Endothelial cell of umbilical vein (primary cell): Measurements from ENCODE around the gene ERBB4. TPM values are rescaled to one million over a fixed set of nuclear protein-coding genes. Genes with fewer than 3 reads are reported as not detected.

ENCODE experiments used
- BruUV-seq: library from RNA; stranded (reverse); fragments of 400-500 nt; replicated peaks from 2 replicates; lab custom pipeline; 2021; lab: Mats Ljungman, UMichigan
- CTCF ChIA-PET: fragments of 300-600, 350-600 bp; sonication (Branson Sonifier 250); formaldehyde crosslinking; loops from one replicate; lab custom pipeline; 2021; ENCODE audit warnings: antibody characterized with exemption, inconsistent platforms; lab: Charles Lee
- POLR2A ChIA-PET: fragments of 300-600, 350-600 bp; sonication (Branson Sonifier 250); formaldehyde crosslinking; loops from one replicate; lab custom pipeline; 2021; ENCODE audit warnings: antibody characterized with exemption, inconsistent platforms; lab: Charles Lee
- DNase-seq: peaks from one replicate; pipeline ENCODE4 v3.0.0-alpha.2; 2011; ENCODE audit warnings: low read depth, low spot score
- FAIRE-seq: peaks from 2 replicates; lab custom pipeline; 2011; peaks lifted over from hg19 to GRCh38; lab: Jason Lieb, UNC
- H2AFZ ChIP-seq: 2 replicates; pipeline ENCODE4 v1.6.0; 2012; ENCODE audit warnings: low read depth, low read length, control low read depth, inconsistent platforms
- H3K27ac ChIP-seq: 2 replicates; pipeline ENCODE4 v1.5.1; 2011; ENCODE audit warnings: low read depth, mild to moderate bottlenecking, control low read depth, low read length, moderate library complexity; ENCODE audit not compliant: insufficient read depth
- H3K27me3 ChIP-seq, 2 experiments: 2 replicates each; pipeline versions ENCODE4 v1.6.0 to v1.6.1; 2011; ENCODE audit warnings: low read length in 2 of 2, mixed read lengths in 1 of 2; ENCODE audit not compliant: control insufficient read depth in 2 of 2, insufficient read depth in 2 of 2
- H3K36me3 ChIP-seq, 2 experiments: 2 replicates in 1 of 2; 3 replicates in 1 of 2; pipeline ENCODE4 v1.5.1; 2011; ENCODE audit warnings: low read length in 2 of 2, mild to moderate bottlenecking in 1 of 2, moderate library complexity in 1 of 2; ENCODE audit not compliant: control insufficient read depth in 2 of 2, insufficient read depth in 2 of 2; ENCODE audit errors: extremely low read depth in 1 of 2
- H3K4me1 ChIP-seq: 3 replicates; pipeline ENCODE4 v1.5.1; 2011; ENCODE audit warnings: mild to moderate bottlenecking, low read length; ENCODE audit not compliant: control insufficient read depth, insufficient read depth; ENCODE audit errors: extremely low read depth
- H3K4me2 ChIP-seq: 2 replicates; pipeline ENCODE4 v1.6.1; 2011; ENCODE audit warnings: low read length, control low read depth, mixed read lengths; ENCODE audit not compliant: insufficient read depth
- H3K4me3 ChIP-seq, 3 experiments: fragments of 200-600 bp in 1 of 3; sonication (generic), shearing (Covaris generic) in 1 of 3; replicated peaks in 1 of 3; 2 replicates each; pipeline ENCODE4 v1.5.1; 2011 to 2016; ENCODE audit warnings: control low read depth in 3 of 3, low read length in 3 of 3, mild to moderate bottlenecking in 2 of 3, inconsistent platforms in 1 of 3, low read depth in 1 of 3, moderate library complexity in 1 of 3; ENCODE audit not compliant: insufficient read depth in 1 of 3
- H3K79me2 ChIP-seq: 2 replicates; pipeline ENCODE4 v1.6.0; 2012; ENCODE audit warnings: low read length, inconsistent platforms; ENCODE audit not compliant: control insufficient read depth, insufficient read depth
- H3K9ac ChIP-seq: replicated peaks from 2 replicates; pipeline ENCODE3; 2011; ENCODE audit warnings: low read length, control low read depth; ENCODE audit not compliant: insufficient read depth; ENCODE audit errors: extremely low read depth
- H3K9me1 ChIP-seq: replicated peaks from 3 replicates; pipeline ENCODE4 v1.6.0; 2011; ENCODE audit warnings: mild to moderate bottlenecking, low read length; ENCODE audit not compliant: control insufficient read depth, insufficient read depth; ENCODE audit errors: extremely low read depth
- H3K9me3 ChIP-seq: replicated peaks from 2 replicates; pipeline ENCODE4 v1.5.1; 2012; ENCODE audit warnings: low read length, inconsistent platforms; ENCODE audit not compliant: control insufficient read depth, insufficient read depth
- H4K20me1 ChIP-seq: replicated peaks from 2 replicates; pipeline ENCODE3; 2011; ENCODE audit warnings: mild to moderate bottlenecking, low read length; ENCODE audit not compliant: control insufficient read depth, insufficient read depth; ENCODE audit errors: extremely low read depth
- CTCF ChIP-seq, 2 donors: IDR thresholded peaks; 1 replicate in 1 of 2; 2 replicates in 1 of 2; pipeline ENCODE4 v1.5.1; 2011; ENCODE audit warnings: low read length in 2 of 2, mild to moderate bottlenecking in 2 of 2, moderate library complexity in 2 of 2, control low read depth in 1 of 2, inconsistent platforms in 1 of 2, low read depth in 1 of 2; ENCODE audit not compliant: insufficient read depth in 1 of 2; ENCODE audit errors: extremely low read depth in 1 of 2
- GATA2 ChIP-seq: IDR thresholded peaks from 2 replicates; pipeline ENCODE4 v1.7.0; 2011; ENCODE audit warnings: low read depth, mild to moderate bottlenecking, moderate library complexity, mixed read lengths, low read length; ENCODE audit not compliant: insufficient read length, insufficient read depth
- JUN ChIP-seq: IDR thresholded peaks from 2 replicates; pipeline ENCODE4 v1.6.1; 2011; ENCODE audit warnings: borderline replicate concordance, low read depth; ENCODE audit not compliant: insufficient read length, insufficient read depth
- MYC ChIP-seq: IDR thresholded peaks from one replicate; pipeline ENCODE4 v1.6.1; 2011; ENCODE audit warnings: mild to moderate bottlenecking, low read depth, low read length
- POLR2A ChIP-seq: IDR thresholded peaks from 2 replicates; pipeline ENCODE4 v1.6.1; 2012; ENCODE audit warnings: low read depth, mild to moderate bottlenecking, control low read depth, low read length
- dilution Hi-C: fragments of 300-500 bp; cut with MboI; formaldehyde crosslinking; loops from one replicate; pipeline ENCODE4 v1.15.0; 2019; ENCODE audit warnings: low sequenced_read_pairs; ENCODE audit not compliant: extremely low pct_ligation_motif_present
- intact Hi-C: fragments of 100-400 bp; cut with micrococcal nuclease; formaldehyde crosslinking; loops from one replicate; pipeline ENCODE4 v1.10.0; 2022
- polyA plus RNA-seq, 4 experiments: library from polyadenylated mRNA; depleted of rRNA in 3 of 4; stranded (reverse) in 3 of 4; unstranded in 1 of 4; fragments of >200 nt; gene quantifications; 2 replicates each; pipeline versions ENCODE4 v1.2.1 to v1.2.3, GENCODE V29; 2011 to 2012; ENCODE audit warnings: missing spikeins in 1 of 4
- total RNA-seq: library from RNA; stranded (reverse); gene quantifications from 2 replicates; pipeline ENCODE4 v1.2.3, GENCODE V29; 2021

Gene ERBB4
- total and polyA plus RNA-seq, 2 donors (not counting 3 experiments of a cell fraction or from before 2014, with no cell fraction given) = 0.01 to 0.27 TPM

- Histone ChIP-seq H3K79me2 (no peaks in the 10 kb centered on the region), H3K4me1 (peaks cover 22% of the 10 kb centered on the region), H3K36me3 (no peaks in the 10 kb centered on the region), H2AFZ (no peak overlapping the region), H3K4me2 (no peak overlapping the region), H4K20me1 (no peaks in the 10 kb centered on the region), H3K27me3 (peaks cover 14 to 31% of the 10 kb centered on the region in 2 experiments), H3K9me1 (no peaks in the 10 kb centered on the region), H3K9ac (no peak overlapping the region), H3K4me3 (no peak overlapping the region), H3K9me3 (no peaks in the 10 kb centered on the region), H3K27ac (no peak overlapping the region)
- dilution Hi-C loops (no loop called here), intact Hi-C loops (no loop called here)
- FAIRE-seq = no peak
- ChIA-PET POLR2A (no interaction called here), CTCF (interaction anchor here (0.9 kb wide), 1 partner anchor 14 kb away, joined by 3 read pairs; no protein-coding TSS in a partner anchor)
- no TSS peak for BruUV-seq
- TF ChIP-seq JUN = no peak
- TF ChIP-seq POLR2A = no peak
- TF ChIP-seq MYC = no peak
- TF ChIP-seq CTCF (IDR thresholded peaks at IDR 0.05; ENCODE audit: extremely low read depth in 1 of 2, insufficient read depth in 1 of 2, low read depth in 1 of 2, low read length in 2 of 2) = no peak
- no peak for DNase-seq
Observed at GRCh38 chr2:212534336-212534735, 4.3 kb downstream of the ERBB4 start.

- Histone ChIP-seq H3K4me1 (peaks cover 10% of the 10 kb centered on the region), H3K4me2 (no peak overlapping the region), H4K20me1 (no peaks in the 10 kb centered on the region), H3K27ac (no peak overlapping the region), H3K4me3 (no peak overlapping the region), H3K9ac (no peak overlapping the region), H3K27me3 (peaks cover 13 to 27% of the 10 kb centered on the region in 2 experiments), H3K36me3 (no peaks in the 10 kb centered on the region), H3K79me2 (no peaks in the 10 kb centered on the region), H3K9me1 (no peaks in the 10 kb centered on the region), H3K9me3 (no peaks in the 10 kb centered on the region), H2AFZ (no peak overlapping the region)
- TF ChIP-seq POLR2A (no peak), GATA2 (no peak), JUN (no peak)
- no TSS peak for BruUV-seq
- DNase-seq (no peak), FAIRE-seq (no peak)
- intact Hi-C loops = no loop called here
- dilution Hi-C loops = no loop called here
- POLR2A ChIA-PET = no interaction called here
- CTCF ChIA-PET = interaction anchor here (1.0 kb wide), 1 partner anchor 8 kb away, joined by 6 read pairs; no protein-coding TSS in a partner anchor
Observed at GRCh38 chr2:212532585-212532984, 6.0 kb downstream of the ERBB4 start.
